Retina (tissue), 1 donor: ENCODE measurements around the gene DNAH8.
A peak's percentile ranks its signal among the peaks of the same experiment; 100 is the strongest.
"Not testable (repeated sequence)": the region's sequence is repeated elsewhere in the genome, so short reads cannot be mapped to it uniquely, and the experiment has no call there.

Source experiments
- DNase-seq: peaks from one replicate; pipeline ENCODE4 v3.0.0-alpha.2; 2016

Gene DNAH8

DNA sequence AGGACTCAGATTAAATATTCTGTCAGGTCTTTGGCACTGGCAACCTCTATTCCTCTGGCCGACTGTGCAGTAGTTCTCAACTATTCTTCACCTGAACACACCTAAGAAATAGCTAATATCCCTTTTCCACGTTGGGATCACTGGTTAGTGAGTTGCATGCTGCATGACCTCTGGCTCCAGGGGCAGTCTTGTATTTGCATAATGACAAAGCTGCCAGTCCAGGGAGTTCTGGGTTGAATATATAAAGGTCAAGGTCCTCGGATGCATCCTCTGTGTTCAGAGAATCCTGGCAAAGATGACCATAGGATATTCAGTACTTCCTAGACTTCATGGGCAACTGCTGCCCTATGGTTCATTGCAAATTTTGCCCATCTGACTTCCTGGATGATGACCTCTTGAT is 131.2 kb downstream of the DNAH8 start:
- no peak for DNase-seq

DNA sequence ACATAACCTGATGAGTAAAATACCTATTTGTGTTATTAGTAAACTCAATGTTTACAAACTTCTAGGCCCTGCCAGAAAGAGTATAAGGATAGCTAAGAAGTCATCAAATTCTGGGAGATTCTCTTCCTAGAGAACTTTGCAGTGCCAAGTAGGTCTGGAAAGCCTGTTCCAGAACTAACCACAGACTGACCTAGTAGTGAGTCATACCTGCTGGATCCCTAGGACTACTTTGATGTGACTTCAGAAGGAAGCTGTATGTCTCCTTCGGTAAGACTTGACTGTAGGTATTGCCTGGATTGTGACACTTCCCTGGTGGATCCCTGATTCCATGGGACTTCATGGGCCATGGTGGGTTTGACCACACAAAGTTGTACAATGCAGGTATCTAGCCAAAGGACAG is 131.7 kb downstream of the DNAH8 start:
- DNase-seq, result no peak

DNA sequence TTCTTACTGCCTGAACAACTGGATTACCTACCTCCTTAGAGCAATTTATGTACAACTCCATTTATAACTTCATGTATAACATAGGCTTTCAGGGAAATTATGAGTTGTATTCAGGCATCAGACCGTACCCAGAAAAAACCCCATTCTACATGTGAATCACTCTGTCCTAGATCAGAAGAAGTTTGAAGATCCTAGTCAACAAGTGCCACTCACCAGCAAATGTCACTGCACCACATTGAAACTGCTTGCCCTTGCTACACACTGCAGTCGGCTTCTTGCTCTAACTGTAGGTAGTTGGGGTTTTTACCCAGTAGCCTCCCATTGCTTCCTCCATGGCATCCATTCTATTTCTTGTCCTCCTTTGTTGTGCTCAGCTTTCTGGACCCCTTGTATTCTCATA is 132.4 kb downstream of the DNAH8 start:
- no peak for DNase-seq

DNA sequence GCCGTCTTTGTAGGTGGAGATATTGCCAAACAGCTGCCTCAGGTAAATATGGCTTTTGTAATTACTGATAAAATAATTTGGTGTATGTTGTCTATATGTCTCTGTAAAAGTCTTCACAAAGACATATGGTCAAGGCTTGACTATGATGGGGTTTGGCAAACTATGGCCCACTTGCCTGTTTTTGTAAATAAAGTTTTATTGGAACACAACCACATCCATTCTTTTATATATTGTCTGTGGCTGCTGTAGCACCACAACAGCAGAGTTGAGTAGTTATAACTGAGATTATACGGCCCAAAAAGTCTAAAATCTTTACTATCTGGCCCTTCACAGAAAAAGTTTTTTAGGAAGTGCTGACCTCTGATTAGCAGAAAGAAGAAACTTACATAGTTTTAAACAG is 133.6 kb downstream of the DNAH8 start:
- no peak for DNase-seq

DNA sequence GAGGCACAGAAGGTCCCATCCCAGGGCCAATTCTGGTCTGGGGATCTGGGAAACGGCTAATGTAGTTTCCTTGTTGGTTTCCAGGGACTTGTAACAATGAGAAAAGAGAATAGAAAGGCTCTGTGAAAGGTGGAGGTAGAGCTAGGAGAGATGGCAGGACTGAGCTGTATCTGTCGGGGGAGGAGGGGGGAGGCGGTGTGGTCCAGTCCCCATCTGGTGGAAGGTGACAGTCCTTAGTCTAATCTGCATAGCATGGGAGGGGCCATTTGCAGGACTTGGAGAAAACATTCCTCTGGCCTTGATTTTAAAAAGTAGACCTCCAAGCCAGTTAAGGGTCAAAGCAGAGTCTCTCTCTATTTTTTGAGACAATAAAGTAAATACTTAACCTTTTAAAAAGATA is 137.1 kb downstream of the DNAH8 start:
- no peak for DNase-seq

DNA sequence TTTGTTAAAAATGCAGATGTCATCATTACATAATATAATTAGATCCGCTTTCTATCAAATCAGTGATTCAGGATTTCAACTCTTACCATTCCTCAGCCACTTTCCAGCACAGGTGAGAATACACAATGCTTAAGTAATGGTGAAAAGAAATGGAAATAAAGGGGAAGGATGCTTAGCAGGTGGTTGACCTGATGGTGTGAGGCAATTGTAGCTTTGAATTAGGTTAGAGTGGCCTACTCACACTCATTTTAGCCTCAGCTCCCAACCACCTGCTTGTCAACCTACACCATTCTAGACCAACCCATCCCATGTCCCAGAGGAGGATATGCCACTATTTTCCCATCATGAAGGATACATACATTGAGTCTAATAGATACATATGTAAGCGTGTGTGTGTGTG is 138.1 kb downstream of the DNAH8 start:
- no peak for DNase-seq

DNA sequence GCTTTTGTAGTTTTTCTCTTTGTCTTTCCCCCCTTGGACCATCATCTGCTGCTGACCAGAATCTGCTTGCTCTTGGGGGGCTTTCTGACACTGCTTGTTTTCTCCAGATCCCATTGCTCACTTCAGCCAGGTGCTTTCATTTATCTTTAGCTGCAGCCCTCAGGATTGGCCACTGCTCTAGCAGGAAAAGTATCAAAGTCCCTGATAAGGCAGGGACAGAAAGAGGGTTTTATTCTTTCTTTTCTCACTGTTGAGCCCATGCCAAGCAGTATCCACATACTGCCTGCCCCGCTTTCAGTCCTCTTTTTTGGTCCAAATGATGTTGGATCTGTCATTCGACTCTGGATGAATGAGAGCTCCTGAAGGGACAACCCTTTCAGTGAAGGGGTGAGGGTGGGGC is 141.4 kb downstream of the DNAH8 start:
- DNase-seq, result no peak

DNA sequence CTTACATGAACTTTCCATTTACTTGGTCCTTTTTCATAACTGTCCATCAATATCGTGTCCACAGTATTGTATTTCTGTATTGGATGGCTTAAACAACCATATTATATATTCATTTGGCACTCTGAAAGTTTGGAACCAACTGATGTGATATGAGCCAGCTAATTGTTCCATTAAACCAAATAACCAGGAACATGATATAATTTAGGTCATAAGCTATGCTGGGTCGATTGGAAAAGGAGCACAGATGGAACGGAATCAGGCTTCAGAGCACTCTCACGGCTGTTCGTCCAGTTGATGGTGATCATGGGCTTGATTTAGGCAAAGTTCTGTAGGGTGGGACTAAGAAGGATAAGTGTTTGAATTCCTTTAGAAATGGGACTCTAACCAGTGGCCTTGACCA is 142.7 kb downstream of the DNAH8 start:
- no peak for DNase-seq

DNA sequence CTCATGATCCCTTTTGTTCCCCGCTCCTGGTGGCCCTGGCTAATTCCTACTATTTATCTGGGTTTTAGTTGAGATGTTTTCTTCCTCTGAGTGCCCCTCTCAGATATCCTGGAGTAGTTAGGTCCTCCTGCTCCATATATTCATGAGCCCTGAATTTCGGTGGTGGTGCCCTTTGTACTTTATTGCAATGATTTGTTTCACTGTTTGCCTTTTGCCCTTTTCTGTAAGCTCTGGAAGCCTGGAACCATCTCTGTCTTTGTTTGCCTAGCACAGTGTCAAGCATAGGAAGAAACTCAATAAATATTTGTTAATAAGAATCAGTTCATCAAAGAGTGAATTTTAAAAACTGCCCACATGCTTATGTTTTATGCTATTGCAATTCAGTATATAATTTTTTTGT is 144.9 kb downstream of the DNAH8 start:
- no peak for DNase-seq

DNA sequence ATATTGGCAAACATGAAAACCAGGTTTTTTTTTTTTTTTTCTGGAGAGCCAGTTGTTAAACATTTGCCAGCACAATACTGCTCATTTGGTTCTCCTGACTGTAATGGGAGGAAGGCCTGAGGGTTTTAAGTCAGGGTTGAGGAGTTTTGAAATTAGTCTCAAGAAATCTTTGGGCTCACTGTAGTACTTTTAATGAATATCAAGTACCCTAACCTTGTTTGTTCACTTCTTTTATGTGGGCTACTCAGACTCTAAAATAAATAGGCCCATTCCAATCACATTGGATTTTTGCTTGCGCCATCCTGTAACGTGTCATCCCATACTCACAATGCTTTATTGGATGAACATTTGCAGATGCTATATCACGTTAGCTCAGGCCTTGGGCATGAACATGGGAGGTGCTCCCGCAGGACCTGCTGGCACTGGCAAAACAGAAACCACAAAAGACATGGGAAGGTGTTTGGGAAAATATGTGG is 146.9 kb downstream of the DNAH8 start:
- DNase-seq, result no peak

DNA sequence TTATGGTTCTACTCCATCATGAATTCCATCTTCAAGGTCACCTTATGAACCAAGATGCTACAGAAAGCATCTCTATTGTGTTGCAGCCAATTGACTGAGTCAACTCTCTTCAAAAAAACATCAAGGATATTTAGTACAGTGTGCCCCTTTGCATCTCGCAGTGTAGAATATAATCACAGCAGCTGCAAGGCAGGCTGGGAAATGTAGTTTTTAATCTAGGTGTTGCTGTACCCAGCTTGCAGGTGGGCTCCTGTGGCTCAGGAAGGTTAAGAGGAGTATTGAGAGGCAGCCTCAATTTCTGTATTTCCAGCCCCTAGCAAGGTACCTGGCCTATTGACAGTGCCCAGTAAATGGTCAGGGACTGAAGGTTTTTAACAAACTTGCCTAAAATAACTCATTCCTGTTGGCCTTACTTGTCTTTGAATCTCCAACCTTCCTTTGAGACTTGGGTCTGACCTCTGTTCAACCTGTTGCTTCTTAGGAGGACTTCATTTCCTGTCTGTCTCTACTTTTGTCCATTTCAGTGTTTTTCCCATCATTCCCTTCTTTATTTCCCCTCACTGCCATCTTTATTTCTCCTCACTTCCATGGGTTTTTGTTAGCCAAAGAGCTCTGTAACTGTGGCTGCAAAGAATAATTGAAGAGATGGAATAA is 150.5 kb downstream of the DNAH8 start:
- DNase-seq, result no peak

DNA sequence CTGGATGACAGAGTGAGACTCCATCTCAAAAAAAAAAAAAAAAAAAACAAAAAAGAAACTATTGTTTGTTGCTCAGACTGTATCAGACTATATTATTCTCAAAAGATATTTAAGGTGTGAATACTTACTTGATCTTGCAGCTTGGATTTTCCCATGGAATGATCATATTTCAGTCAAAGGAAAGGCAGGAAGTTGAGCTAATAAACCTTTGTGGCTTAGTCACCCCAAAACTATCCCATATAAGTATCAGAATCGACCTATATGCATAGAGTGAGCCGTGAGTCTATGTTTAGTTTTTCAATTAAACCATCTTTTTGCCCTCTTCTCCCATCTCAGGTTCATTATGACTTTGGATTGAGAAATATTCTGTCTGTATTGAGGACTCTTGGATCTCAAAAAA is 152.6 kb downstream of the DNAH8 start:
- DNase-seq, result no peak

DNA sequence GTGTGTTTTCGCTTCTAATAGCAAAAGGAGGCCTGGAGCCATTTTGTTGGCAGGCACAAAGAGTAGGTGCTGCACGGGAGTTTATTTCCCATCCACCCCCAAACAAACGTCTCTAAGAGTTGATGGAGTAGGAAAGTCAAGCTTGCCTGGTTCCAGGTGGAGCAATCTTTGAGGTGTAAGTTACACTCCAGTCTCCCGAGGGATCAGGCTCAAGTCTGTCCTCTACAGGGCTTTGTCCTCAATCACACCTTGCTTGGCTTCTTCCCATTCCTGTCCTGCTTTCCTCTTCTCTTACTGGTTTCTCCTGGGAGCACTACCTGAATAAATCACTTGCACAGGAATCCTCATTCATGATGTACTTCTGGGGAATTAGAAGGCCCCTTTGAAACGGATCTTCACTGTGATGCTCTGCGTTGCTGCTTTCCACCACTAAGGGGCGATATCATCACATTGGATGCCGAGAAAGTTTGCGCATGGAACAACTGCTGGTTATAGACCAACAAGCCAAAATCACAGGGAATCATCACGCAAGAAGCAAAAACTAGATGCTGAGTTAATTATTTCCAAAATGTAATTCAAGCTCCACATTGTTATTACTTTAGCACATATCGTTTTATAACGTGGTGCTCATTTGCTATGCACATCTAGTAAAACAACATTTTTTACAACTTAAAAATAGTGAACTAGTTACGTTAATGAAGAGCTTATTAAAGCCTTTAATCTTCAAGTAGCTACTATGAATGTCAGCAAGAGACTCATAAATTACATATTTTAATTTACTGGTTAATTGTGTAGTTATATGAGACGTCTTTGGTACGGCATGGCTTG is 156.8 kb downstream of the DNAH8 start:
- DNase-seq, result peak; percentile 60

DNA sequence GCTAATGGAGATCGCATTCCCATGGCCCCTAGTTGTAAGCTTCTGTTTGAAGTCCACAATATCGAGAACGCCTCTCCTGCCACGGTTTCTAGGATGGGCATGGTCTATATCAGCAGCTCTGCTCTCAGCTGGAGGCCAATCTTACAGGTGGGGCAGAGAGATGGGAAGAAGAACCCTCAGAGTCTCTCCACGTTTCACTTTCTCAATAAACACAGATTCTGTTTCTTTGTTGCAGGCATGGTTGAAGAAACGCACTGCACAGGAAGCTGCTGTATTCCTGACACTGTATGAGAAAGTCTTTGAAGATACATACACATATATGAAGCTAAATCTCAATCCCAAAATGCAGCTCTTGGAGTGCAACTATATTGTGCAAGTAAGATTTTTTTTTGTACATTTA is 157.9 kb downstream of the DNAH8 start:
- DNase-seq, result no peak

DNA sequence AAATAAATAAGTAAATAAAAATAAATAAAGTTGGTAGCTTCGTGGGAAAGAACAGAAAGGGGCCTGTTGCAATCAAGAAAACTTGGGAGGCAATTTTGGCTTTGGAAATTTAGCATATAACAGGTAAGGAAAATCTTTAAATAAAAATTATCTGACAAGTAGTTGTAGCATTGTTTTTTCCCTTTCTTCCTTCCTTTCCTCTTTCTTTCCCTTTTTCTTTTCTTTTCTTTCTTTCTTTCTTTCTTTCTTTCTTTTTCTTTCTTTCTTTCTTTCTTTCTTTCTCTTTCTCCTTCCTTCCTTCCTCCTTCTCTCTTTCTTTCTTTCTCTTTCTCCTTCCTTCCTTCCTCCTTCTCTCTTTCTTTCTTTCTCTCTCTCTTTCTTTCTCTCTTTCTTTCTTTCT is 158.7 kb downstream of the DNAH8 start:
- not testable (repeated sequence) for DNase-seq

DNA sequence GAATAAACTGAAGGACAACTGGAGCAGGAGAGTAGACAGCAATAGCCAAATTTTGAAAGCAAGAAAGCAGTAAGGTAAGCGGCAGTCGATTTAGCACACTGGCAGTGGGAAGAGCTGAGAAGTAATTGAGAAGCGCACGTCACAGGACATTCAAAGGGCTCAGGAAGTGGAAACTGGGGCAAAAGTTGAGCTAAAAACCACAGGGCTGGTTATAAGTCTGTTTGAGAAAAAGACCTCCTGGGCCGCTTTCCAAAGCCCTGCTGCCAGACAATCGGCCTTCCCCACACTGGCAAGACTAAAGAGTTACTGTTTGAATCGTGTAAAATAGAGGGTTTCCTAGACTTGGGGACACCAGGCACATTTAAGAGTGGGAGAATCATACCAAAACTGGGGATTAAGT is 161.4 kb downstream of the DNAH8 start:
- DNase-seq, result no peak

DNA sequence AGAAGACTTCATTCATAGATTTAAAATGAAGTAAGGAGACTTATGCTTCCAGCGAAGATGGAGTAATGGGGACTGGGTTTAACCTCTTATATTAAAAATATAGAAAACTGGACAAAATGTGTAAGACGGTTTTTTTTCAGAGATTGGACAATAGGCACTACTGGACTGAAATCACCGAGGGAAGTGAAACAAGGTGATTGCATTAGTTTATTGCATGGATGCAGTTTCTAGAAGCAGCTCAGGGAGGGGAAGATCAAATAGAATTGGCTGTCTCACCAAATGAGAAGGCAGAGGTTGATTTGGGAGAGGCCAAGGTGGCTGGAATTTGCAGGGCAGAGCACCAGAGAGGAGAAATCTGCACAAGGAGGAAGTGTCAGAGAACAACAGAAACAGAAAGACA is 162.6 kb downstream of the DNAH8 start:
- DNase-seq, result no peak

DNA sequence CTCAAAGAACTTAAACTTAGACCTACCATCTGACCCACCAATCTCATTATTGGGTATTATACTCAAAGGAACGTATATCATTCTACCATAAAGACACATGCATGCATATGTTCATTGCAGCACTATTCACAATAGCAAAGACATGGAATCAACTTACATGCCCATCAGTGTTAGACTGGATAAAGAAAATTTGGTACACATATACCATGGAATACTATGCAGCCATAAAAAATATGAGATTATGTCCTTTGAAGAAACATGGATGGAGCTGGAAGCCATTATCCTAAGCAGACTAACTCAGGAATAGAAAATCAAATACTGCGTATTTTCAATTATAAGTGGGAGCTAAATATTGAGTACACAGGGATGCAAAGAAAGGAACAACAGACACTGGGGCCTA is 167.0 kb downstream of the DNAH8 start:
- DNase-seq, result no peak

DNA sequence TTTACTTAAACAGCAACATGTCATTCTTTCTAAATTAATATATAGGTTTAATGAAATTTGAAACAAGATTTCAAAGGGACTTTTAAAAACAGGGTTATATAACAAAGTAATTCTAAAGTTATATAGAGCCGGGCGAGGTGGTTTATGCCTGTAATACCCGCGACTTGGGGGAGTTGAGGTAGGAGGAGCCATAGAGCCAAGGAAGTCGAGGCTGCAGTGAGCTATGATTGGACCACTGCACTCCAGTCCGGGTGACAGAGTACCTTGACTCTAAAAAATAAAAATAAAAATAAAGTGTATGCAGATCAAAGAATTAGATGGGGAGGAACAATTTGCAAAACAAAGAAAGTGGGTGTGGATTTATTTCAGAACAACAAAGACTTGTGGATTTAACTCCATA is 182.4 kb downstream of the DNAH8 start:
- no peak for DNase-seq

DNA sequence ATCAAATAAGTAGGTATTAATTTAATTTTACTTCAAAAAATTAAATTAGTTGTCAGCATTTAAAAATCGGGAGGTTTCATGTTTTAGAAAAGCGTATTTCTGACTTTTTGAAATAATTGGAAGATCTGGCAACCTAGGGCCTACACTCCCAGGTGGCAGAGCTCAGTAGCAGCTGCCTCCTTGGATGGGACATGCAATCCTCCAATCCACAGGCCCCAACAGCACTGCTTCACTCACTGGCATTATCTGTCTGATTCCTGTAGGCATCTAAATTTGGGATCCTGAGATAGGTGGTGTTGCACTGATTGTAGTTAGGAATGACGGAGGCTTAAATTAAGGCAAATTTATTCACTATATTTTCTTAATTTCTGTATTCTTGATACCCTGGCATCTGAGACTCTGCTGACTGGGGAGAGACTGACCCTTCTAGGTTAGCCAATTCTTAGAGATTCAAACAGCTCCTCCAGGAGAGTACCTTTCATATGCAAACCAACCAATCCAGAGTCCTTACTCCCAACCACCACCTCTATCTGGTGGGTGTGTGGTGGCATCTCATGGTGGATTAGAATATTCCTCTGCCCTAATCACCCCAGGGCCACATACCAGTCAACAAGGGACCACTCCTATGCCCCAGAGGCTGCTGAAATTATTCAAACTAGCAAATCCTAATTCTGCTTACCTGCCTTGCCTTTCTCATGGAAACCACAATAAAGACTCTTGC is 186.9 kb downstream of the DNAH8 start:
- DNase-seq, result no peak

DNA sequence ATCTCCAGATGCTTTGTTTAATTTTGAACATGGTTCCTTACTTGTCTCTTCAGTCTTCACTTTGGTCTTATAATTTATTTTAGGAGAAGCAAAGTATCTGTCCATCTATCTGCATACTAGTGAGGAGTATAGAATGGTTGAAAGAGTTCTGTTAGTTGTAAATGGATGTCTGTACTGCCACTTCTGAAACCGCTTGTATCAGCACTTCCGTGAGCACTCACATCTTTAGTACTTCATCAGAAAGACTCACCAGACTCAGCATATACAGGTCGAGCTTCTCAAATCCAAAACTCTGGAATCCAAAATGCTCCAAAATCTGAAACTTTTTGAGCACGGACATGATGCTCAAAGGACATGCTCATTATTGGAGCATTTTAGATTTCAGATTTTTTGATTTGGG is 191.5 kb downstream of the DNAH8 start:
- no peak for DNase-seq

DNA sequence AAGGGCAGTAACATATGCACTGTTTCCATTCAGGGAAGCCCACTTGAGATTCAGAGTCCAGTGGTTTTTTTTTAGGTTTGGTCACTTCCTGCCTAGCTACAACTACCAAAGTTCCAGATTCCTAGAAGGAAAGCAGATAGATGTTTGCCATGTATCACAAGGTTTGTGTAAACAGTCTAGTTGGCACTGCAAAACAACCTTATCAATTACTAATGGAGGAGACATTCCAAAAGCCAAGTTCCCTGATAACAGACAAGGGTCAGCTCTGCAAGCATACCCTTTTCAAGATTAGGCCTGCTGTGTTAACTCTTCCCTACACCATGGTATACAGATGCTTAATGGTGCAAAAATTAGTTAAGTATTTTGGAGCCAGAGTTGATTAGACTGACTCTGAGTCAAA is 192.2 kb downstream of the DNAH8 start:
- no peak for DNase-seq

DNA sequence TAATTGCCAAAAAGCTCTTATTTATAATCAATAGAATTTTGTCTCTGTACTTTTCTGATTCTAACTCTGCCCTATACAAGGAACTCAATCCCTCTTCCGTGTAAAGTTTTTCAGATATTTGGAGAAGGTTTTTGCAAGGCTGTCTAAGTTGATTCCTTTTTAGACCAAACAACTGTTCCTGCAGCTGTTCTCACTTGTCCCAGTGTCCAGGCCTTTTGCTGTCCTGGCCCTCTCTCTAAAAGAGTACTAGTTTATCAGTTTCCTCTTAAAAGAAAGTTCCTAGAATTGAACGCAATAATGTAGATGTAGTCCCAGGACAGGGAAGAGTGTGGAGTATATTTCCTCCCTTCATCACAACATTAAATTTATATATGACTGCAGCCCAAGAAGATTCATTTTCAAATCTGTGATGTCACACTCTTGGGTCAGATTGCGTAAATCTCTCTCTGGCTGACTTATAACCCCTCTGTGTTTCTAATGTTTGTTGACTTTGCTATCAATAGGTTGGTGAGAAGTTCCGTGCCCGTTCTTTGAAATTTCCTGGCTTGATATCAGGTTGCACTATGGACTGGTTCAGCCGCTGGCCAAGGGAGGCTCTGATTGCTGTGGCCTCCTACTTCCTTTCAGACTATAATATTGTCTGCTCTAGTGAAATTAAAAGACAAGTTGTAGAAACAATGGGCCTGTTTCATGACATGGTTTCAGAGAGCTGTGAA is 194.1 kb downstream of the DNAH8 start:
- DNase-seq, result no peak
